Glomerular visceral epithelial cell (primary cell): ENCODE results near the gene LTBR.
A peak's percentile ranks its signal among the peaks of the same experiment; 100 is the strongest.

ENCODE experiments used
- DNase-seq: peaks from one replicate; pipeline ENCODE4 v3.0.0-alpha.2; 2016; ENCODE audit errors: extremely low spot score

The LTBR gene

DNA sequence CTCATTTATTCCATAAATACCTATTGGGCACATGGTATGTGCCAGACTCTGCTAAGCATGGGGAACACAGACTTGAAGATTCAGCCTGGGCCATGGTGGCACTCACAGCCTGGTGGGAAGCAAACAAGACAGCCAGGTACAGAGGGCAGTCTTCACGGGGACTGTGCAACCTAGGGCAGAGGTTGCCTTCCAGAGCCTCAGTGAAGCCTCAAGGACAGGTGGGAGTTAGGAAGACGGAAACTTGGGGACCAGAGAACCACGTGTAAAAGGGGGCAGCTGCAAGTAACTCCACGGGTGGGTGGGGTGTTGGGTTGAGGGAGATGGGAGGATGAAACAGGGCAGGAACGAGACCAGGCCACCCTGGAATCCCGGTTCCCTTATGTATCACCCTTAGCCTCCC, 980 bp upstream of the LTBR start:
- DNase-seq: no peak

DNA sequence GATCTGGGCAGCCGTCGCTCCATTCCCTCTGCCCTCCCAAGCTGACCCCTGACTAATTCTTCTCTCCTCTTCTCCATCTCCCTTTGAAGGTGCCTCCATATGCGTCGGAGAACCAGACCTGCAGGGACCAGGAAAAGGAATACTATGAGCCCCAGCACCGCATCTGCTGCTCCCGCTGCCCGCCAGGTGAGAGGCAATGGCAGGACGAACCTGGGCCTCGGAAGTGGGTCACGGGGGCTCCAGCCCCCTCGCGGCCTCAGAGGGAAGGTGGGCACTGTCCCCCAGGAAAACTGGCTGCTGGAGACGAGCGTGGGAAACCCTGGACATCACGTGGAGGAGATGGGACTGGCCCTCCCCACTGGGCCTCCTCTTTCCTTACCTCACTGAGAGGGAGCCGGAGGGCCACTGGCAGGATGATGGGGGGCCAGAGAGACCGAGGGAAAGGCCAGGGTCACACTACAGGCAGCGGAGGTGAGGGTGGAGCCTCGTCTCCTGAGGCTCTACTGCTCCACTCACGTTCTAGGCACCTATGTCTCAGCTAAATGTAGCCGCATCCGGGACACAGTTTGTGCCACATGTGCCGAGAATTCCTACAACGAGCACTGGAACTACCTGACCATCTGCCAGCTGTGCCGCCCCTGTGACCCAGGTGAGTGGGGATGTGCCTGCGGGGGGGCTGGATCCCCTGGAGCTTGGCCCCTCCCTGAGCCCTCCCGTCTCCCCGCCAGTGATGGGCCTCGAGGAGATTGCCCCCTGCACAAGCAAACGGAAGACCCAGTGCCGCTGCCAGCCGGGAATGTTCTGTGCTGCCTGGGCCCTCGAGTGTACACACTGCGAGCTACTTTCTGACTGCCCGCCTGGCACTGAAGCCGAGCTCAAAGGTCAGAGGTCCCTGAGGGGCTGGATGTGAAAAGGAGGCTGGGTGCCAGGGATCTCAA, 806 bp downstream of the LTBR start:
- no peak for DNase-seq

DNA sequence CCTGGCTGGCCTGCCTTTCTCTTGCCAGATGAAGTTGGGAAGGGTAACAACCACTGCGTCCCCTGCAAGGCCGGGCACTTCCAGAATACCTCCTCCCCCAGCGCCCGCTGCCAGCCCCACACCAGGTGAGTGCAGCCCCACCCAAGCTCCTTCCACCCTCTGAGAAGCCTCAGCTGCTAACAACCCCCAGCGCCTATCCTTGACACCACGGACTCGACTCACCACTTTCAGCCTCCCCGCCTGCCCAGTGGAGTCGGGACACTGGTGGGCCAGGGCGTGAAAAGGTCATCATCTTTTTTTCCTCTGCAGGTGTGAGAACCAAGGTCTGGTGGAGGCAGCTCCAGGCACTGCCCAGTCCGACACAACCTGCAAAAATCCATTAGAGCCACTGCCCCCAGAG, 2.1 kb downstream of the LTBR start:
- no peak for DNase-seq

DNA sequence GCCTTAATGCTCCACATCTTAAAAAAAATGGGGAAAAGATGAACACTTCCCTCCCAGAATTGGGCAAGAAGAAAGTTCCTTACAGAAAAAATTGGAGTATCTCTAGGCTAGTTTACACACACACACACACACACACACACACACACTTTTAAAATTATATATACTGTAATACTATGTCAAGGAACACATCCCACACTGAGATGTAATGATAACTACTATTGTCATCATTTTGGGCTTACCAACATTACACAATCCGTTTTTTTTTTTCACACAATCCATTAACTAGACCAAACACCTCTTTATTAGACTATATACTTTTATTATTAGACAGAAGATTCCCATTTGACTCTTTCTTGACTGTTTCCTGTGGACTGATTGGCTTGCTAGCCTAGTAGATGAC, 2.5 kb downstream of the LTBR start:
- no peak for DNase-seq

DNA sequence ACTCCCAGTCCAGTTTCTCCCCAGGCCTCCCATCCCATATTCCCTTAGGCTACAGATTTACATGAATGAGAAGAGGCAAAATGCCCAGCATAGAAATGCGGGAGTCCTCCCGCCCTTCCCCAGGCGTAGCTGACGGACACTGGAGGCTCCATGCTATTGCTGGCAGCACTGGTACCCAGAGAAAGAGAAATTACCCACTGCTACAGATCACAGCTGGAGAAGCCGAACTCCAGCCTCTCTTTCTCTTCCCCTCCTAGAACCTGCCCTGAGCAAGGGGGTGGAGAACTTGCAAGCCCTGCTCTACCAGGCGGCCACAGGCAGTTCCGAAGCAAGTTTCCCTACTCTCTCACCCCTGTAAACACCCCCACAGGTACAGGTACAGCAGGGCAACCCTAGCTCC, 3.6 kb downstream of the LTBR start:
- no peak for DNase-seq

DNA sequence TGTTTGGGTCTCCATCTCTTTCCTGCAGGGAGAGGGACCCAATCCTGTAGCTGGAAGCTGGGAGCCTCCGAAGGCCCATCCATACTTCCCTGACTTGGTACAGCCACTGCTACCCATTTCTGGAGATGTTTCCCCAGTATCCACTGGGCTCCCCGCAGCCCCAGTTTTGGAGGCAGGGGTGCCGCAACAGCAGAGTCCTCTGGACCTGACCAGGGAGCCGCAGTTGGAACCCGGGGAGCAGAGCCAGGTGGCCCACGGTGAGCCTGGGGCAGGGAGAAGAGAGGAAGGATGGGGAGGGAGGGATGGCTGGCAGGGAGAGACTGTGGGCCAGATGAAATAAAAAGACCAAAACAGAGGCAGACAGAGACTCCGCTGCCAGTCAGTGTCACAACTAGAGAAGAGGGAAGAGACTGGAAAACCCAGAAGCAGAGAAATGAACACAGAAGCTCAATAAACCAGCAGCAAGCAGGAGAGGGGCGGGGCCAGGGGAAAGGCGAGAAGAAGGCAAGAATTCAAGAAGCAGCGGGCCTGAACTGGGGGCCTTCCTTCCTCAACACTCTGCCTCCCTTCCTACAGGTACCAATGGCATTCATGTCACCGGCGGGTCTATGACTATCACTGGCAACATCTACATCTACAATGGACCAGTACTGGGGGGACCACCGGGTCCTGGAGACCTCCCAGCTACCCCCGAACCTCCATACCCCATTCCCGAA, 6.3 kb downstream of the LTBR start:
- no peak for DNase-seq

DNA sequence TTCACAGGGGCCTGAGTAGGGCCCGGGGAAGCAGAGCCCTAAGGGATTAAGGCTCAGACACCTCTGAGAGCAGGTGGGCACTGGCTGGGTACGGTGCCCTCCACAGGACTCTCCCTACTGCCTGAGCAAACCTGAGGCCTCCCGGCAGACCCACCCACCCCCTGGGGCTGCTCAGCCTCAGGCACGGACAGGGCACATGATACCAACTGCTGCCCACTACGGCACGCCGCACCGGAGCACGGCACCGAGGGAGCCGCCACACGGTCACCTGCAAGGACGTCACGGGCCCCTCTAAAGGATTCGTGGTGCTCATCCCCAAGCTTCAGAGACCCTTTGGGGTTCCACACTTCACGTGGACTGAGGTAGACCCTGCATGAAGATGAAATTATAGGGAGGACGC, 7.1 kb downstream of the LTBR start:
- DNase-seq: no peak

DNA sequence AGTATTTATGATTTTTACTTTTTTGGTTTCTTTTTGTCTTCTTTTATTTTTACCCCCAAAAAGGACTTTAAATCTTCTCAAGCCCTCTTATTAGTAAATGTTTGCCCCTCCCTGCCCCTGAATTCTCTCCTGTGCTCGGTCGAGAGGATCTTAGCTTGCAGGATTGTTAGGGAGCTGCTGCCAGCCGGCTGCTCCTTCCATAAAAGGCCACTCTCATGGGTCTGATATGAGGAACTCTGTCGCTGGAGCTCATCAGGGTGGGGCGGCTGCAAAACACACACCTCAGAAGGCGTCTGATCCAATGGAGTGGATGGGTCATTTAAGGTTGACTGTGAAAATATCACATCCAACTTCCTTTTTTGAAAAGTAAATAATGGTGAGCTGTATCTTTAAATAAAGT, 8.5 kb downstream of the LTBR start:
- DNase-seq: no peak

DNA sequence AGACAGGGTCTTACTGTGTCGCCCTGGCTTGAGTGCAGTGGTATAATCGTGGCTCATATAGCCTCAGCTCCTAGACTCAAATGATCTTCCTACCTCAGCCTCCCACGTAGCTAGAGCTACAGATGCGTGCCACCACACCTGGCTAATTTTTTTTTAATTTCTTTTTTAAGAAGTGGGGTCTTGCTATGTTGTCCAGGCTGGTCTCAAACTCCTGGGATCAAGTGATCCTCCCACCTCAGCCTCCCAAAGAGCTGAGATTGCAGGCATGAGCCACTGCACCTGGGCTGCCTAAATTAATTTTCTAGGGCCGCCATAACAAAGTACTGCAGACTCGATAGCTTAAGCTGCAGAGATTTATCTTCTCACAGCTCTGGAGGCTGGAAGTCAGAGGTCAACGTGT, 9.1 kb downstream of the LTBR start:
- DNase-seq: no peak

DNA sequence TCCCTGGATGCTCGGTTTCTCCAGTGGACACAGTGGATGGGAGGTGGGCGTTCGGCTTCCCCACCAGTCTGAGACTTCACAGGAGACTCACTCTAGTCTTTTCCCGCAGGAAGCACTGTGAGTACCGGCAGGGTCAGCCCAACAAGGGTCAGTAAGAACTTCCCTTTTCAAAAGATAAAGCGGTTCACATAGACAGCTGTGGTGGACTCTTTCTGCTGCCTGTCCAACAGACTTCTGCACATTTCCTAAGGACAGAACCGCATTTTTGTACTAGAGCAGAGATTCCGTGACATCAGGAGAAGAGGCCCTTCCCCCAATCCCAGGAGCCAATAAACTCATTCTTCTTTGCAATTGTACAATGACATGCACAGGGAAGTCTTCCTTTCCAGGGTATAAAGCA, 10.4 kb downstream of the LTBR start:
- DNase-seq: no peak

DNA sequence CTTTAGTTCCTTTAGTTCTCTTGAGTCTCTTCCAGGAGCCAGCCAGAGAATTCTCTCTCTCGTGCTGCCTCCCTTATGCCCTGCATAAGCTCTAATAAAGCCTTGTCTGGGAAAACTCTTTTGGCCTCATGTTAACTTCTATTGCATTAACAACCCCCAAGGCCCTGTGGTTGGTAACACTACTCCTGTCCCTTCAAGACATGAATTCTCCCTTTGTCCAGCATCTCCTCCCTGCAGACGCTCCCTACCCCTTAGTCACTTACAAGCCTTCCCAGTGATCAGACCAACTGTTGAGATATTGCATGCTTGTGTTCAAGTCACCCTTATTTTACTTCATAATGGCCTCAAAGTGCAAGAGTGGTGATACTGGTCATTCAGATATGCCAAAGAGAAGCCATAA, 12.1 kb downstream of the LTBR start:
- DNase-seq: no peak

DNA sequence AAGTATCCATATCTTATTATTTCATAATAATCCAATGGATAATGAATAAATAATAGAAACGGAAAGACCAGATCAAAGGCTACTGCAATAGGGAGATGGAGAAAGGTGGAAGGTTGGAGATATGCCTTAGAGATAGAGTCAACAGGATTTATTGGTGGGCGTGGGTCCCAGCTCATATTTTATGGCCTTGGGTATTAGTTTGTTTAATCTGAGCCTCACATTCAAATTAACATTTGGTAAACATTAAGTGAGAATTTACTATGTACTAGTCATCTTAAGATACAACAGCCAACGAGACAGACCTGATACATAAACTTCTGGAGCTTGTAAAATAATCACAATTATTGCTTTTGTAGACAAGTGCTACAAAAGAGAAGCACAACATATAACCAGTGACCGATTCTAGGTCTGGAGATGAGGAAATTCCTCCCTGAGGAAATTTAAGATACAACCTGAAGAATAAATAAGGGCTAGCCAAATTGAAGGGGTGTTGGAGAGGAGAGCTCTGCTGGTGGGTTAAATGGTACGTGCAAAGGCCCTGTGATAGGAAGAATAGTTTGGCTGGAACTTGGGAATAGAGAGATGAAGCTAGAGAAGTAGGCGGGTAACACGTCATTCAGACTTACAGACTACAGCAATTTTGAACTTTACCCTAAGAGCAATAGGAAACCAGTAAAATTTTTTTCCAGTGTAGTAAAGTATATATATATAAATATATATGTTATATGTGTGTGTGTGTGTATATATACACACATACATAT, 16.1 kb downstream of the LTBR start:
- no peak for DNase-seq

DNA sequence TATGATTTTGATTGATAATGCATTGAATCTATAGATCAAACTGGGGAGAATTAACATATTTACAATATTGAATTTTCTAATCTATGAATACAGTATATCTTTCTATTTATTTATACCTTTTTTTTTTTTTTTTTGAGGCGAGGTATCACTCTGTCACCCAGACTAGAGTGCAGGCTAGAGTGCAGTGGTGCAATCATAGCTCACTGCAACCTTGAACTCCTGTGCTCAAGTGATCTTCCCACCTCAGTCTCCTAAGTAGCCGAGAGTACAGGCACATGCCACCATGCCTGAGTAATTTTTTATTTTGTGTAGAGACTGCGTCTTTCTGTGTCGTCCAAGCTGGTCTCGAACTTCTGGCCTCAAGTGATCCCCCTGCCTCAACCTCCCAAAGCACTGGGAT, 20.4 kb downstream of the LTBR start:
- DNase-seq: no peak

DNA sequence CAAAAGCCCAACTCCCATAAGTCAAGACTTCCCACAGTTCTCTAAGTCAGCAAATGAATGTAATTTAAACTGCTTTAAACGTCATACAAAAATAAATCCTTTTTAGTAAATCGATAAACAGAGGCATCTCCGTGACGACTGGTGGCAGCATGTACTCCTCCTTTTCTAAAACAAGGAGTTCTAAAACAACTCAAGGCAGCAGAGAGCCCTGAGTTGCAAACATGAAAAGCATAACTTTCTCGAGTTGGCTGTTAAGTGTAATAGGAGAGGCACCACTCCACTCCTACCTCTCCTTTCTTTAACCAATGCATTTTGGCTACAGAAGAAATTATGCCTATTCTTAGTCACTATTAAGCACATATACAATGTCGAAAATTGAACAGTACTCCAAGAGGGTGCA, 22.0 kb downstream of the LTBR start:
- DNase-seq: no peak

DNA sequence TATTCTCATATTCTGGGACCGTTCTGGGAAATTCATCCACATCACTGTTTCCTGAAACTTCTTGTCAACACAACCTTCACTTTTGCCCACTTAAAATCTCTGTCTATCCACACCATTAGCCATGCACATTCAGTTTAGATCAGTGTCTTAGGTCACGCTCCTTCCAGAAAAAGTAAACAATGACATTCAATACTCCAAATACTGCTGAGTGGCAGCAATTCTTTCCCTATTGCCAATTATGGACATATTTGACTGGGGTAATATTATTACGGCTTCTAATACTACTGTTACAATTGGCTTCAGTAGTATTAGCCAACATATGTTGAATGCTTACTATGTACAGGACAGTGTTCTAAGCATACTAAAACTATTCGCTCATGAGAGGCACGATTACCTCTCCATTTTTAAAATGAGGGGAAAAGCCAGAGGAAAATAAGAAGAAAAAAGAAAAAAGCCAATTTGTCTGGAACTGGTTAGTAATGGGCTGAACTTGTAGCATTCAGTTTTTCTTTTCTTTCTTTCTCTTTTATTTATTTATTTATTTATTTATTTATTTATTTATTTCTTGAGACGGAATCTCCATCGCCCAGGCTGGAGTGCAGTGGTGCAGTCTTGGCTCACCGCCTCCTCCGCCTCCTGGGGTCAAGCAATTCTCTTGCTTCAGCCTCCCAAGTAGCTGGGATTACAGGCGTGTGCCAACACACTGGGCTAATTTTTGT, 23.4 kb downstream of the LTBR start:
- DNase-seq: no peak

DNA sequence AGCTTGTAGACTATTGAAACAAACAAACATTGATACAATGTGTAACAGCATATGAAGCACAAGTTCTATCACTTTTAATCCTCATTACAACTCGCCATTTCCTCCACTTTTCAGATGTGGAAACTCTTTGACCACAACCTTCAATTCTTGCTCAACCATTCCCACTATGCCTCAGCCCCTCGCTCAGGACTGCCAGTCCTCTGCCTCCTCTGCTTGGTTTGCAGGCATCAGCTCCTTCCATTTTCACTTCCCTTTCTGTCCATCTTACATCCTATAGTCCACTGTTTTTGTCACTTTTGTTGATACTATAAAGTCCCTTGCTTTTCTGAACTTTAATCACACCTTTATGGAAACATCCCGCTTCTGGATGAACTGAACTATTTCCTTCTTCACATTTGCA, 32.6 kb downstream of the LTBR start:
- DNase-seq: no peak

DNA sequence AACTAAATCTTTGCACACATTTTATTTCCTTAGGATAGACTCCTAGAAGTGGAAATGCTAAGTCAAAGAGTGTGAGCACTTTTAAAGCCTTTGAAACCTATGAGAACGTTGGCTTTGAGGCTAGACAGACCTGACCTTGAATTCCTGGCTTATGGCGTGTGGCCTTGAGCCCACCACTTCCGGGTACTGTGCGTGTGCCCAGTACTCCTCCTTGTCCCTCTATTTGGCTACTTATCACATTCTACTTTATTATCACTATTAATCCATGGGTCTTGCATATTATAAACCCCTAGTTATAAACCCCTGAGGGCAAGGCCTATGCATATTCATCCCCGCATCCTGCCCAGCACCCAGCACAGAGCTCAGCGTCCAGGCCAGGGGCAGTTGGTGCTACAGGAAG, 34.8 kb downstream of the LTBR start:
- DNase-seq: no peak

DNA sequence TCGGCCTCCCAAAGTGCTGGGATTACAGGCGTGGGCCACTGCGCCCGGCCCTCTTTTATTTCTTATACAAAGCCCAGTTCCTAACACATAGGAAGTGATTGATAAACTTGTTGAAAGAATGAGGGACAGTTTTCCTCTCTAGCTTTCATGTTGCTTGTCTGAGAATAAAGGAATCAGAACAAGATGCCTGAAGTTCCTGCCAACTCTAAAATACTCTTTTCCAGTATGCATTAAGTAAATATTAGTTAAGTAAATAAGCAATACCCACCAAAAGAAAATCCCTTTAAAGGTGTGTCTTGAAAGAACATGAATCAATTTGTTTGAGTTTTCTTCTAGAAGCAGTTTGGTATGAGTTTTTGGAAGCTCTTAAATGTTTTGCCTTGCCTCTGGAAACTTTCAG, 36.4 kb downstream of the LTBR start:
- no peak for DNase-seq

DNA sequence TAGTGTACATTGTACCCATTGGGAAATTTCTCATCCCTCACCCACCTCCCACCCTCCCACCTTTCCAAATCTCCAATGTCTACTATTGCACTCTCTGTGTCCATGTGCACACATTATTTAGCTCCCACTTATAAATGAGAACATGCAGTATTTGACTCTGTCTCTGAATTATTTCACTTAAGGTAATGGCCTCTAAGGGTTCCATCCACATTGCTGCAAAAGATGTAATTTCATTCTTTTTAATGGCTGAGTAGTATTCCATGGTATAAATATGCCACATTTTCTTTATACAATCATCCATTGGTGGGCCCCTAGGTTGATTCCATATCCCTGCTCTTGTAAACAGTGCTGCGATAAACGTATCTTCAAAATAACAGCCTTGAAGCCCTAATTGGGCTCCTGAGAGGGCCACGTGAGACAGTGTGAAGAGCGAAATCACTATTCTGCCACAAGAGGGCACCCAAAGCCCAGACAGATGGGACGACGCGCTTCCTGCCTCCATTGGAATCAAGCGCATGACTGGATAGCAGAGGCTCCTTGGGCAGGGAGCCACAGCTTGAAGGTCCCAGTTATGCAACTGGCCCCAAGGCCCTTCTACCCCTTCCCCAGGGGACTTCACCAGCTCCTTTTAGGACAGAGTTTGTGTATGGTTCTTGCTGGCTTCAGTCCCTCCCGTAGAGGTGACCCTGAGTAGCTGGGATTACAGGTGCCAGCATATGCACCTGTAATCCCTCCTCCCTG, 39.5 kb downstream of the LTBR start:
- DNase-seq: peak; percentile 88

DNA sequence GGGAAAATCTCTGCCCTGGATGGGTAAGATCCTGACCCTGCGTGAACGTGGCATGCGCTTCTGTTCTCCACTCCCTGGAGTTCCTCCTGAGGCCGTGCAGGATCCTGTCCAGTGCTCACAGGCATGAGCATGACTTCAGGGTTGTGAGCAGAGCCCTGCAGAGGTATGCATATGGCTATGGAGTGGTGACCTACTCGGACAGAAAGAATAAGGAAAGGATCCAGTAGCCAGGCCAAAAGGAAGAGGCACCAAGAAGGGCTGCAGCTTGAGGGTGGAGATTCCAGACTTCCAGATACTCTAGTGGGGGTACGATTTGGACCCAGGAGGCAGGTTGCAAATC, 40.0 kb downstream of the LTBR start:
- no peak for DNase-seq

DNA sequence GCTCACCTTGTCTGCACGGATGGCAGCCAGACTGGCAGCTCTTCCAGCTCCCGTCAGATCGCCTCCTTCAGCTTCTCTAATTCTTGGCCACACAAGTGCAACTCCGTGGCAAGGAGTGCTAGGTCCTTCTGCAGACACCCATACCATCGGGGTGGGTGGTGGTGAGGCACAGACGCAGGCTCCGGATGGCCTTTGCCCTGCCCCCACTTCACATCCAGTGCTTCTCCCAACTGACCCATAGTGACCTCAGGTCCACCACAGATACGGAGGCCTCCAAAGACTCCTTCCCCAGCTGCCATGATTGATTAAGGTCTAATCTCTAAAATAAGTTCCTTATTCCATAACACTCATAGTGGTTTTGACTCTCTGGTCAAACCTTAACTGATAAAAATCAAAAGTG, 40.9 kb downstream of the LTBR start:
- no peak for DNase-seq
